Loucy (cell line): ENCODE results near the gene DHDDS.

Source experiments
- CTCF ChIP-seq: fragments of 200-600 bp; sonication (generic); conservative IDR thresholded peaks from 2 replicates; pipeline ENCODE4 v1.5.1; 2014; ENCODE audit warnings: mild to moderate bottlenecking, antibody characterized with exemption, low read length
- EZH2phosphoT487 ChIP-seq: fragments of 200-600 bp; IDR thresholded peaks from 2 replicates; pipeline ENCODE4 v1.6.1; 2018; ENCODE audit warnings: antibody characterized with exemption, mild to moderate bottlenecking, moderate library complexity, borderline replicate concordance

DNA sequence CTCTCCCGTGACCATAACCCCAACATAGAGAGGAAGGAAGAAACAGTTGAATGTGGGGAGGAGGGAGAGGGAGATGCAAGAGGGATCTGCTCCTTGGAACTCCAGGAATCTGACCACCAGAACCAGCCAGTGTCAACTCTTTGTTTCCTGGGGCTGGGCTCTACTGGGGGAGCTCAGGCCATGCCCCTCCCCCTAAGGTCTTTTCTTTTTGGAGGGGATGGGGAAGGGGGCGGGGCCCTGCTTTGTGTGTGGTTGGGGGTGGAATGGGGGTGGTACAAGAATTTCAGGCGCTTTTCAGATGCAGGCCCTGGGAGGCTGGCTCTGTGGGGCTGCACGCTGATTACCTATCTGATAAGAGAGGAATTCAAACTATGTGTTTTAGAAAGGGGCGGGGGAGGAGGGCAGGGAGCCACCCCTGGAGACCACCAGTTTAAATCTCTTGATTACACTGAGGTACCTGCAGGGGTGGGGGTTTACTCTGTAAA lies 13.2 kb upstream of the DHDDS start:
- TF ChIP-seq CTCF: no peak
- no peak for TF ChIP-seq EZH2phosphoT487
